HuH-7.5 (cell line): ENCODE data around the gene FCN1.

Experiments
- DNase-seq: peaks from one replicate; pipeline ENCODE4 v3.0.0; 2011; ENCODE audit warnings: low spot score

FCN1 gene

DNA sequence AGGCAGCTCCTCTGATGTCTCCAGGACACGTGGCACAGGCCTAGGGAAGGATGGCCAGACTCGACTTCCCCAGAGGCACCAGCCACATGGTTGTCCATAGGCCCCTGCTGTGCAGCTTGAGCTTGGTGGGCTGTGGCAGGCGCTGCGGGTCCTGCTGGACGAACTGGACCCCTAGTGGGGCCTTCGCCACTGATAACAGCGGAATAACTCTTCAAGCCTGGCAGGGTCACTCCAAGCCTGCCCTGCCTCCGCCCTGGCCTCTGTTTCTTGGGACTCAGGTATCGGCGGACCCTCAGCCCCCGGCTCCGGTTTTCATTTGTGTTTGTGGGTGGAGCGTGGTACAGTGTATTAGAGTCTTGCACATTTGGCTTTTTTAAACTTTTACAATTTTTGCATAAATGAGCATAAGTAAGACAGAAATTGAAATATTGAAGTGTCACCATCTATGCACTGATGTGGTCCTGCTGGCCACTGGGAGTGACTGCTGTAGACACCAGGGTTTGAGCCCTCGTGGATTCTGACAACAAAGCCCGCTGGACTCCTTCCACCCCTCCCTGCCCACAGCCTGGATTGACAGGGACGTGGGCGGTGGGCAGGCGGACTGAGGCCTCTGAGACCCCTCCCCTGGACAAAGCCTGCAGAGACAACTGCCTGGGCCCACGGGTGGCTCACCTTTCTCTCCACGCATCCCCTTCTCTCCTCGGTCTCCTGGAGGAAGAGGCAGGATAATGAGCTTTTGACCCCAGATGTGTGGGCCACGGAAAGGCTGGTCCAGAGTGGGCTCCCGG, 3.8 kb downstream of the FCN1 start:
- DNase-seq, result no peak

DNA sequence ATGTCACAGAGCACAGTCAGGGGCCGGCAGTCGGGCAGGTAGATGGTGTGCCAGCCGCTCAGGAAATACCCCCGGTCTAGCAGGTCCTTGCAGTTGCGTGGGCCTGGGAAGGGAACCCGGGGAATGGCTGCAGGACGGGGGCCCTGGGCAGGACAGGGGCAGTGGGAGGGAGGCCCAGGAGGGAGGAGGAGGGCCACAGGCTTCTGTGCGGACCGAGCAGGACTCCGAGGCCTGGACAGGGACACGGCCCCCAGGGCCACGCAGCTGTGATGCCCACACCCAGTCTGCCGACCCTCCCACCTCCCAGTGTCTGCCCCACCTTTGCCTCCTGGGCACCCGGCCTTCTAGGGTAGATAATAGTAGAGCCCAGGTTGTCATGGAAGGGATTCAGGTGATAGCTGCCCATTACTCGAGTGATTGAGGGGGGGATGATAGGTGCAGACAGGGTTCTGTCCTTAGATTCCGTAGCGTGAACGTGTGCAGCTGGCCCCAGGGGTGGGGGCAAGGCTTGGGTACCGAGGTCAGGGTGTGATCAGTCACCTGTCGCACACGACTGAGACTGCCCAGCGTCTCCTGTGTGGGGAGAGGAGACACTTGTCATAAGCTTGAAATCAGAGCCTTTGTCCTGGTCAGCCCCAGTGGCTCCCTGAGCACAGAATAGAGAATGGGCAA, 4.5 kb downstream of the FCN1 start:
- no peak for DNase-seq

DNA sequence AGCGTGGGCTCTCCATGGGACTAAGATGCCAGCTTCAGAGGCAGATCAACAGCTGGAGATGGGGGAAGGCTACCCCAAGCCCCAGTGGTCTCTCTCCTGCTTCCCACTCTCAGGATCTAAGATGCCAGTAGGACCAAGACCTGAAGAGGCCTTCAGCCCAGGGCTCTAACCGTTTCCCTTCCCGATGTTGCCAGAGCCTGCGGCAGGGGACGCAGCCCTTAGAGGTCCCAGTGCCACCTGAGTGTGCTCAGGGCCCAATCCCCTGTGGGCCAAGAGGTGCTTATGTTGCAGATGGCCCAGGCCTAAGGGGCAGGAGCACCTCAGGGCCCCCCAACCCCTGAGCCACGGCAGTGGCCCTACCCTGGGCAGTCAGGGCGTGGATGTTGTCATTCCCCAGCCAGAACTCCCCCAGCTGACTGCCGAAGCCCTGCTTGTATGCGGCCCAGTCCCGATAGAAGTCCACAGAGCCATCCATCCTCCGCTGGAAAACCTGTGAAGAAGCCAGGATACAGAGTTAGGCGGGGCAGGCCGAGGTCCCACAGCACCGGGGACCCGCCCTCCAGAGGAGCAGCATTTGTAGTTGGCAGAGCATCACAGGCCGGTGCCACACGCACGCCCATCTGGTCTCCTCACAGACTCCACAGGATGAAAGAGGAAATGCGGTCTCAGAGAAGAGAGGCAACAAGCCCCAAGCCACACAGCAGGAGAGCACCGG, 5.4 kb downstream of the FCN1 start:
- DNase-seq, result no peak

DNA sequence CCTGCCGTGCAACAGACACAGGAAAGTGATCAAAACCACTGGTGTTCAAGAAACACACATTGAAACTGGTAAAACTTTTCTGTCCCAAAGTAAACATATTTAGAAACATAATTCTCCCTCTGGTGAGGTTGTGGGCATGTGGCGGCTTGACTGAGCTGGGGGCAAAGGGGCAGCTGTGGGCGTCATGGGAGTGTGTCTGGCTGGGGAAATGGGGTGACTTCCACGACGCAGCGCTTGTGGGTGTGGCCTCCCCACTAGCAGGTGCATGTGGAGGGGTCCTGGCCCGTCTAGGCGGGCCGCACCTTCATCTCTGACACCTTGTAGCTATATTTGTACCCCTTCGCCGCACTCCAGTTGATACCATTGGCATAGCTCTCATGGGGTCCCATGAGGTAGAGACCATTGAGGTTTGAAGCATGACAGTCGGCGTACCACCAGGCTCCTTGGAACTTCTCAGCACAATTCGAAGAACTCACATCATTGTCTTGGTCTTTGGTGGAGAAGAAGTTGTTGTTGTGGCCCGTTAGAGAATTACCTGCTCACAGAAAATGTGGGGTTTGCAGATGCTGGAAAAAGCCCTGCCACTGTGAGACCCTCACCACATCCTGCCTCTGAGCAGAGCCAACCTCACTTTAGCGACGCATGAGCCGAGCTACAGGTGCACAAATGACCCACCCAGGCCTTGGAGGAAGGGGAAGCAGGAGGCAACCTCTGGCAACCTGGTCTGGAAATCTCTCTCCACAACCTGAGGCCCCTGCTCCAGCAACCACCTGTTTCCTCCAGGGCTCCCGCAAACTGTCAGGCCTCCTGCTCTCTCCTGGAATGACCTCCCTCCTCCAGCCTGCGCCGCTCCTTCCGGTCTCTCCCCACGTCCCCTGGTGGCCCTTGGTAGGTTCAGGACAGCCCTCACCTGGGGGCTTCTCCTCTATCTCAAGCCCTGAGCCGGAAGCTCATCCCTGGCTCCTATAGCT, 7.9 kb downstream of the FCN1 start:
- no peak for DNase-seq

DNA sequence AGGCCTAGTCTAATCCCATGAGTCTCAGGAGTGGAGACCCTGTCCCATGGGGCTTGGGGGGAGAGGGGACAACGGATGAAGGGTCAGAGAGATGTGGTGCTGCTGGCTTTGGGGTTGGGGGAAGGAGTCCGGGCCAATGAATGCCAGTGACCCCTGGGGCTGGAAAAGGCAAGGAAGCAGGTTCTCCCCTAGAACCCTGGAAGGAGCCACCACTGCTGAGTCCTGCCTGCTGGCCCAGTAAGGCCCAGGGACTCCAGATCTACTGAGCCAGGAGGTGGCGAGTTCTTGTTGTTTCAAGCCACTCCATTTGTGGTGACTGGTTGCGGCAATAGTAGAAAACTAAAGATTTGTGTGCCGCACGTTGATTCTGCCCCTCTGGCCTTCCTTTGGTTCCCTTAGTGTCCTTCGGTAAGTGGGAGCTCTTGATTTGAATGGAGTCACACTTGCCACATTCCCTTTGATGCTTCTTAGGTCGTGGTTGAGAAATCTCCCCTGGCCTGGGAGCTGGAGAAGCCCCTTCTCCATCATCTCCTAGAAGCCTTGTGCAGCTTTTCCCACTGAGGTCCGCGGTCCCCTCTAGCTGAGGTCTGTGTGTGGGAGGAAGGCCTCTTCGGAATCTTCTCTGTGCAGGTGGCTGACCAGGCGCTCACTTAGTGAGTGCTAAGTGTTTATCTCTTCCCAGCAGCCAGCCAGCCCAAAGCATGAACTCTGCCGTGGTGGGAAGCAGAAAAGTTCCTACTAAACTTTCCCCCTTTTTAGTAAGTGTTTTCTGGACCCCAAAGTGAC, 9.0 kb downstream of the FCN1 start:
- no peak for DNase-seq

DNA sequence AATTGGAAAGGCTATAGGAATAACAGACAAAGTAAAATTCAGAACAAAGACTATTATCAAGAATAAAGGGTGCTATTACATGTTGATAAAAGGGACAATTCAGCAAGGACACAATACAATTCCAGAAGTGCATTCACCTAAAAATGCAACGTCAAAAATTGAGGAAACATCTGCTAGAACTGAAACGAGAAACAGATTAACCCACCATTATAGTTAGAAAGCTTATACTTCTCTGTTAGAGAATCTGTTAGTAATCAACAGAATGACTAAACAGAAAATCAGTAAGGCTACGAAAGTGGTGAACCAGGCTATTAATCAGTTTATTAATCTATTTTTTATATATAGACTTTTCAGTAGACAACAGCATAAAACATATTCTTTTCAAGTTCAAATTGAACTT, 14.8 kb downstream of the FCN1 start:
- DNase-seq, result no peak

DNA sequence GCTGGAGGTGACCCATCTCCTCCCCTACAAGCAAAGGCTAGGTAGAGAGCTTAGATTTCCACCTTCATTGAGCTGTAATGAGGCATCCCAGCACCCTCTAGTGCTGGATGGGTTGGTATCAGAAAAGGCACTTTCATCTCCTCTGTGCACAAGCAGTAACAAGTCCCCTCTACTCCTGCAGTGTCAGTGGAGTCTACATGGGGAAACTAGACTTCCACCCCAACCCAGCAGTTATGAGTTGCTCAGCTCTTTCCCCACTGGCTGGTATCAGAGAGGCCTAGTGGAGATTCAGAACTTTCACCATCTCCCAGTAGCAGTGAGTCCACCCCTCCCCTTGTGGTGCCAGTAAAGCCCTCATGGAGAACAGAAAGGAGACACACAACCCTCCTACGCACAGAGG, 17.9 kb downstream of the FCN1 start:
- DNase-seq, result no peak

DNA sequence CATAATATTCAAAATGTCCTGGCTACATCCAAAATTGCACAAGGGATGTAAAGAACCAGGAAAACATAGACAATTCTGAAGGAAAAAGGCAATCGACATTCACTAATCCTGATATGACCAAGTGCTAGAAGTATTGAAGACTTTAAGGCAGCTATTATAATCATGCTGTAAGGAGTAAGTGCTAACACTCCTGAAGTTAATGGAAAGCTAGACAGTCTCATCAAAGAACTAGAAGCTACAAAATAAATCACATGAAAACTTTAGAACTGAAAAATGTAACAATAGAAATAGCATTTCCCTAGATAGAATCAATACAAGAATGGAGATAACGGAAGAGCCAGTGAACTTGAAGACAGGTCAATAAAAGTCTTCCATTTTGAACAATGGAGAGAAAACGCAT, 18.5 kb downstream of the FCN1 start:
- no peak for DNase-seq

DNA sequence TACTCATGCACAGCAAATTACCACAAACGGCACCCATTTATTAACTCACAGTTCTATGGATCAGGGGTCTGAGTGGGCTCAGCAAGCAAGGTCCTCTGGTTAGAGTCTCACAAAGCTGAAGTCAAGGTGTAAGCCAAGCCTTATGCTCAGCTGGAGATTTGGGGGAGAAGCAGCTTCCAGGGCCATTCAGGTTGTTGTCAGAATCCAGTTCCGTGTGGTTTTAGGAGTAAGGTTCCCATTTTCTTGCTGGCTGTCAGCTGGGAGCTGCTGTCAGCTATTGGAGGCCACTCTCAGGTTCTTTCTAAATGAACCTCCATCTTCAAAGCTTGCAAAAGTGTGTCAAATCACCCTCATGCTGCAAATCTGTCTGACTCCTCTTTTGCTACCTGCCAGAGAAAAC, 19.4 kb downstream of the FCN1 start:
- no peak for DNase-seq

DNA sequence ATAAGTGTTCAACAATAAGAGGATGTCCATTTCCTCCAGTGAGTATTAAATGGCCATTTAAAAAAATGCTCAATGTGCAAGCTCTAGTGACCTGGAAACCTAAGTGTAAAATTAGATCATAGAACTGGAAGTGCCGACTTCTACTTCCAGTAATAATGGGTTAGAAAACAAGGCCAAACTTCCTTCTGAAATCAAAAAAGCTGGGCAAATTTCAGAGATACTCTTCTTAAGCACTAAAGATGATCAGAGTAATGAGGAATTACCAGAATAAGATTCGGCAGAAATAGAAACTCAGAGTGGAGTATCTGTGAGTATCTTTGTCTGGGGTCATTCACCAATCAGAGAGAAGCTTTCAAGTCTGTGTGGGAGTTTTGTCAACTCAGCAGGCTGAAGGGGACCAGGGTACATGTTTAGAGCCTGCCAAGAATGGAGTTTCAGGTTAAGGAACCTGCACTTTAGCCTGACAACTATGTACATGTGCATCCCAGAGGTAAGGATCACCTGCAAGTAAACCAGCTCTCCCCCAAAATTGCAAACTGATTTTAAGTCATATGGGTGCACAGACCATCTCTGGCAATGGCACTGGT, 20.0 kb downstream of the FCN1 start:
- no peak for DNase-seq

DNA sequence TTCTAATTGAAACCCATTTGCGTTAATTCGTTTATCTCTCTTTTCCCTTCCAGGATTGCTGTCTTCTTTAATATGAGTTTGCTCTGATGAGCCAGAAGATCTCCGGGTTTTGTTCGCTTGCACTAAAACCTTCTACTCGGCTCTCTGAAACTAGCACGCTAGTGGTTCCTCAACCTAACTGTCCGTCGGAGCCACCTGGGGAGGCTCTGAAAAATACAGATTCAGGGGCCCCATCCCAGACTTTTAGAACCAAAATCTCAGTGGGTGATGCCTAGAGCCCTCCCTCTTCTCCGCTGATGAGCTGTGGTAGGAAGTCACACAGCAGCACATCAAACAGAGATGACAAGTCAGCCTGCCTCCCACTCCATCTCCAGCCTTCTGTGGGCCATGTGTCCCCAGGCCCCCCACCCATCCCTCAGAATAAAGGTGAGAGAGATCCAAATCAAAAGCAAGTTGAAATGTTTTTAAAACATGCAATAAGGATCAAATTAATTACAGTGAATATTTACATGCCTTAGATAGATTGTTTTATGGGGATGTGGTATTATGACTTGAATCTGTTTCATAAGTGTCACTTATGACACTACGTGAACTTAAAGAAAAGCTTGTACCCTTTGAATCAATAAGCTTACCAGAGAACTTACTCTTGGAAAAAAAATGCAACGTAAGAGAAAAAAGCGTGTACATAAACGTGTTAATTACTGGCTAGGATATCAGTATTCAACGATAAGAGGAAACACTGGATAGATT, 20.7 kb downstream of the FCN1 start:
- no peak for DNase-seq

DNA sequence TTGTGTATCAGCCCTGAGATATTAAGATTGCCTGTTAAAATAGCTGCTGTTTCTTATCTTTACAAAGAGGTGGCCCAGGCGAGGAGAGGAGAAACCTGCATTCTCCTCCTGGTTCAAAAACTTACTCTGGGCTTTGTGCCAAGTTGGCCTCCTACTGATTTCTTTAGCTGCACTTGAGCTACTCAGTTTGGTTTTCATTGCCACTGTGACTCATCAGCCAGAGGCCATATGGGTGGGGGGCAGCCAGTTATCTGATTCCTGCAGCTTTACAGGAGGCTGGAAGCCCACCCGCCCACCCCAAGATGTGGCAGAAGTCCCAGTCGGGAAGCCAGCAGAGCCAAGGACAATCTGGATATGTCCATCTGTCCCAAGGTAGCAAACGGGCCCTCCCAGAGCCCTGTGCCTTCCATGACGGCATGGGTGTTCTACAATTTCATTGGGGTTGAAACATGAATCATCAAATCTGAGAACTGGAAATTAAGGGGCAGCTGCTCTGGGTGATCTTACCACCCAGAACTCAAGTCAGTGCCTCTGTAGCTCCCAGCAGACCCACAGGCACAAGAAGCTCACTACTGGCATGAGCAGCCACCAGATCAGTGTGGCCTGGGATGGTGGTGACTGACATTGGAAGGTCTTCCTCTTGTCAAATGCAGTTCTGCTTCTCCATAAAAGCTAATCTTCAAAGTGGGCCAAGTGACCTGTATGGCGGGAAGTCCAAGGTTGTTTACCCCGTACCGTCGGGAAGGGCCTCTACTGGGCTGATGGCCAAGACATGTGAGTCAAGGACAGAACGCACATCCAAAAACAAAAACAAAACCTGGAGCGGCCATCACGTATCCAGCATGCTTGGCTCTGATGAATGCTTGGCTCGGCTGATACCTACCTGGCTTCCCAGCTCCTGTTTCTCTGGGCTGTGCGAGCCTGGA, 21.5 kb downstream of the FCN1 start:
- DNase-seq, result no peak

DNA sequence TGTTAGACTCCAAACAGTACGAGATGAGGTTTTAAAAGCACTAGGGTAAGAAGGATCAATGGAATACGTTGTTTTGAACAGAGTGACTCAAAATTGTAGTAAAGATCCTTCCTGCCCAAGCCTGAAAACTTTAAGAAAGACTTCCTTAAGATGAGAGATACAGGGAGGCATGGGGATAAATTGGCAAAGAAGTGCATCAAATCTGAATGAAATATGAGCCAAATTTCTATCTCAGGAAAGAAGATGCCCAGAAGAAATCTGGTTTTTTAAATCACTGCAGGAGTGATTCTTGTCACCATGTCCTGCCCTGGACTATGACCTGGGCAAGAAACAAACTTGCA, 22.2 kb downstream of the FCN1 start:
- no peak for DNase-seq

DNA sequence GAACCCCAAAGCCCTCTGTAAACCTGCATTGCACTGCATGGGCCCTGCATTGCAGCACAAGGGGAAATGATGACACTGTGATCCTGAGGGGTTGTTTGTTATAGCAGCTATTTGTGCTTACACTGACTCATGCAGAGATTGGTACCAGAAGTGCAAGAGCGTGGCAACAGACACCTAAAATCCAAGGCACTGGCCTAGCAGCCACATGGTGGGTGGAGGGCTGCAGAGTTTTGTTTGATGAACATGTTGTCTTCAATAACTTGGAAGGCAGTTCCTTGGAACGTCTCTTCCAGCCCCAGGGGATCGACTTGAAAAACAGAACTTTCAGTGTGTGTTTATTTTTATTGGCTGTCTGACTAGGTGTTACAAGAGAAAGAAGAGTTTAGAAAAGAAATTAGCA, 22.6 kb downstream of the FCN1 start:
- DNase-seq, result no peak

DNA sequence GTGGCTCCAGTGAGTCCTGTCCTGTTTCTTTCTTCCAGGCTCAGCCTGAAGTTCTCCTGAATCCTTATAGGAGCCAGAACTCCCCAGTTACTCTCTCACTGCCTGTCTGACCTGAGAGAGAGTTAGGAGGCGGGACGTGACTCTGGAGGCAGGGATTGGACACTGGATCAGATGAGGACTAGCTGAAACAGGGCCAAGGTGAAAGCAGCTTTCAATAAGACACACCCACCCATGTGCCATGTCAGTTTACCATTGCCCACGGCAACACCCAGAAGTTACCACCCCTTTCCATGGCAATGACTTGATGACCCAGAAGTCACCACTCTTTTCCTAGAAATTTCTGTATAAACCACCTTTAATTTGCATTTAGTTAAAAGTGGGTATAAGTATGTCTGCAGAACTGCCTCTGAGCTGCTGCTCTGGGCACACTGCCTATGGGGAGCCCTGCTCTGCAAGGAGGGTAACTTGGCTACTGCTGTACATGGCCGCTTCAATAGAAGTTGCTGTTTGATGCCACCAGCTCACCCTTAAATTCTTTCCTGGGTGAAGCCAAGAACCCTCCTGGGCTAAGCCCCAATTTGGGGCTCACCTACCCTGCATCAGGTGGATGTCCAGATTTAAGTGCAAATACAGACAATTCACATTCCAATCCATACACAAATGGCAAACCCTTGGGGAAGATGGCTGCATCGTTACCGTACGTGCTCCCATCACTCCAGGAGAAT, 23.4 kb downstream of the FCN1 start:
- no peak for DNase-seq

DNA sequence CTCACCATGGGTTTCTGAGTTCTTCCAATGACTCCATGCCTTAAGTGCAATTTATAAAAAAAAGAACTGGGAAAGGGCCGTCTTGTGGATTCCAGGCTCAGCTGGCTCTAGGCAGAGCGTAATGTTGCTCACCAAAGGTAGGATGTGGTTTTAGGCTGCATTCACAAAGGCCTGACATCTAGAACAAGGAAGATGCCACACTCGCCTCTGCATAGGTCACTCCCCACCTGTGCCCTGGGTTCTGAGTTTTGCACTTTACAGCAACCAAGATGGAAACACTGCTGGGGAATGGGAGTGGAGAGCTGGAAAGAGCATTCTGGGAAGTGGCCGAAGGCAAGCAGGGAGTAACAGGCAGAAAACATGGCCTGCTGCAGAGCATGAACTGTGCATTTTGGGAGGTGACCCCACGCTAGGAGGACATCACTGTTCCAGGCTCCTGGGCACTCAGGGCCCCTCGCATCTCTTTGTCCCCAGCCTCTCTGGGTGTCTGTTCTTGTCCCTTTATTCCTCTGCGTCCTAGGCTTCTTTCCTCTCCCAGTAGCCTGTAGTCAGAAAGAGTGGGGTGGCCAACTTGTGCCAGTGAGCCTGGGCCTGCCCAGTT, 24.8 kb downstream of the FCN1 start:
- DNase-seq, result no peak

DNA sequence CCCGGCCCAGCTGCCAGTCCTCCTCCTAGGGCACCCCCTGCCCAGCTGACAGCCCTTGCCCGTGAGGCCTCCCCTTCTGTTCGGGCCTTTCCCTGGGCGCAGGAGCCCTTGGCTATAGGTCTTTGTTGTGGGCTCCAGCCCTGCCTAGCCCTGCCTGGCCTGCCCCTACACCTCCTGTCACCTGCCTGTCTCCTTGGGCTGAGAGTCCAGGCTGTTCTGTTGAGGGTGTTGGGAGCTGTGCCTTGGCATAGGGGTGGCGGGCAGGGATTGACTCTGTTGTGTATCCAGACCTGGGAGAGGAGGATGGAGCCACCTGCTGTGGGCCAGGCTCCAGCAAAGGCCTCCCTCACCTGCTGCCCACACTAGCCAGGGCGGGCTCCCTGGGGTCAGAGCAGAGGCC, 25.5 kb downstream of the FCN1 start:
- DNase-seq, result no peak

DNA sequence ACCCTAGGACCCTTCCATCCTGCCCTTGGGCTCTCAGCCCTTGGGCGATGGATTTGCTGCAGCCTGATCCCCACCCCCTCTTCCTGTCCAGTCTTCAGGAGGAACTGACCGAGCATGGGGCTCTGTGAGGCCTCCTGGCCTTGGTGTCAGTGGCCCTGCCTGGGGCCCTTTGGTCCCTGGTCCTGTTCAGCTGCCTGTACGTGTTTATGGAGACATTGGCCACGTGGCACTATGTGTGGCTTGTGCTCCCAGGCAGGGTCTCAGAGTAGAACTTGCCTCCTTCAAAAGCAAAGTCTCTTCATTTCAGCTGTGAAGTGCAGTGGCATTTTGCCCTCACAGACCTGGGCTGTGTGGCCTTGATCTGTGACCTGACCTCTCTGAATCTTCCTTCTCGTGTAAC, 26.0 kb downstream of the FCN1 start:
- no peak for DNase-seq
